Uterus (tissue), 2 donors: ENCODE data around the gene EPB41L3.

Experiments used
- POLR2A ChIP-seq, 2 donors: fragments of 450-650 bp; IDR thresholded peaks; one replicate each; pipeline ENCODE4 v1.6.1; 2016; ENCODE audit warnings: antibody characterized with exemption in 2 of 2, mild to moderate bottlenecking in 1 of 2, moderate library complexity in 1 of 2
- TF ChIP-seq, protein P1 (sequence below), 4 experiments: fragments of 200-600 bp in 2 of 4; fragments of 450-650 bp in 2 of 4; sonication (generic) in 2 of 4; IDR thresholded peaks; one replicate each; pipeline ENCODE4 v1.5.1; 2016 to 2019; ENCODE audit warnings: antibody characterized with exemption in 4 of 4, mild to moderate bottlenecking in 2 of 4, moderate library complexity in 1 of 4

DNA sequence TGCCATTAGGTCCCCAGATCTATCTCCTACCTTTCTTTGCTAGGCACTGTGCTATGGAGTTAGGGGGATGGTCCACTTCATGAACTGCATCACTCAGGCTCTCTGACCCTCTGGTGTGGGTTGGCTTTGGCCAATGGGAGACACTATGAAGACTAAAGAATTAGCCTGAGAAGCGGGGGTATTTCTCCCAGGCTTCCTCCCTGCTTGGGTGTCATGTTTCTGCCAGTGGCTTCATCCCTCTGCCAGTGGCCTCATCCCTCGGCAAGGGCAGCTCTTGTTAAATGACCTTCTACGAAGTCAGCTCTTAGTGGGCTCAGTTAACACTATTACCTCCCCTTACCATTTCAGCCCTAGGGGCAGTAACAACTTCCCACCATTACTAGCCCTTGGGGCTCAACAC is 41.9 kb upstream of the EPB41L3 start:
- TF ChIP-seq, protein P1, sequence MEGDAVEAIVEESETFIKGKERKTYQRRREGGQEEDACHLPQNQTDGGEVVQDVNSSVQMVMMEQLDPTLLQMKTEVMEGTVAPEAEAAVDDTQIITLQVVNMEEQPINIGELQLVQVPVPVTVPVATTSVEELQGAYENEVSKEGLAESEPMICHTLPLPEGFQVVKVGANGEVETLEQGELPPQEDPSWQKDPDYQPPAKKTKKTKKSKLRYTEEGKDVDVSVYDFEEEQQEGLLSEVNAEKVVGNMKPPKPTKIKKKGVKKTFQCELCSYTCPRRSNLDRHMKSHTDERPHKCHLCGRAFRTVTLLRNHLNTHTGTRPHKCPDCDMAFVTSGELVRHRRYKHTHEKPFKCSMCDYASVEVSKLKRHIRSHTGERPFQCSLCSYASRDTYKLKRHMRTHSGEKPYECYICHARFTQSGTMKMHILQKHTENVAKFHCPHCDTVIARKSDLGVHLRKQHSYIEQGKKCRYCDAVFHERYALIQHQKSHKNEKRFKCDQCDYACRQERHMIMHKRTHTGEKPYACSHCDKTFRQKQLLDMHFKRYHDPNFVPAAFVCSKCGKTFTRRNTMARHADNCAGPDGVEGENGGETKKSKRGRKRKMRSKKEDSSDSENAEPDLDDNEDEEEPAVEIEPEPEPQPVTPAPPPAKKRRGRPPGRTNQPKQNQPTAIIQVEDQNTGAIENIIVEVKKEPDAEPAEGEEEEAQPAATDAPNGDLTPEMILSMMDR (IDR thresholded peaks at IDR 0.05), result no peak
- no peak for TF ChIP-seq POLR2A (IDR thresholded peaks at IDR 0.05)
